Tibial nerve (tissue), 4 donors: ENCODE results near the gene BTRC. TPM values are rescaled to one million over a fixed set of nuclear protein-coding genes. Genes with fewer than 3 reads are reported as not detected.
"Not testable (repeated sequence)": the region's sequence is repeated elsewhere in the genome, so short reads cannot be mapped to it uniquely, and the experiment has no call there.

ENCODE experiments used
- DNase-seq, 2 donors: peaks; one replicate each; pipeline ENCODE4 v3.0.0-alpha.2; 2019; ENCODE audit warnings: low spot score in 2 of 2
- H3K27ac ChIP-seq, 4 donors: fragments of 200-600 bp; sonication (generic) in 3 of 4; one replicate each; pipeline ENCODE4 v1.5.1; 2017 to 2019; ENCODE audit warnings: mild to moderate bottlenecking in 1 of 4
- H3K27me3 ChIP-seq, 2 donors: fragments of 200-600 bp; sonication (generic) in 1 of 2; one replicate each; pipeline versions ENCODE4 v1.5.1 to v1.6.0; 2017 to 2019
- H3K36me3 ChIP-seq, 3 donors: fragments of 200-600 bp; sonication (generic); one replicate each; pipeline ENCODE4 v1.5.1; 2018 to 2019
- H3K4me1 ChIP-seq, 4 donors: fragments of 200-600 bp; sonication (generic) in 3 of 4; one replicate each; pipeline ENCODE4 v1.5.1; 2017 to 2019
- H3K4me3 ChIP-seq, 4 donors: fragments of 200-600 bp; sonication (generic) in 3 of 4; one replicate each; pipeline ENCODE4 v1.5.1; 2017 to 2019; ENCODE audit warnings: mild to moderate bottlenecking in 1 of 4, moderate library complexity in 1 of 4
- H3K9me3 ChIP-seq, 4 donors: fragments of 200-600 bp; sonication (generic) in 3 of 4; one replicate each; pipeline ENCODE4 v1.5.1; 2017 to 2019
- EP300 ChIP-seq, 2 donors: sonication (generic); formaldehyde crosslinking; IDR thresholded peaks; one replicate each; pipeline ENCODE4 v1.6.1; 2017; ENCODE audit warnings: antibody characterized with exemption in 2 of 2, mild to moderate bottlenecking in 1 of 2
- POLR2A ChIP-seq, 2 donors: fragments of 450-650 bp; IDR thresholded peaks; one replicate each; pipeline ENCODE4 v1.6.1; 2017; ENCODE audit warnings: antibody characterized with exemption in 2 of 2, mild to moderate bottlenecking in 2 of 2, moderate library complexity in 2 of 2
- WGBS, 2 donors: methylation state at CpG; one replicate each; pipeline ENCODE4 v1.1.5; 2018; 5-methylcytosine and 5-hydroxymethylcytosine counted together
- total RNA-seq, 4 donors: library from RNA; depleted of rRNA; stranded (reverse); fragments of >200 nt; gene quantifications; one replicate each; pipeline ENCODE4 v1.1.0, GENCODE V29; 2016
- TF ChIP-seq, protein P1 (sequence below), 5 experiments: fragments of 200-600 bp in 3 of 5; fragments of 450-650 bp in 2 of 5; sonication (generic) in 3 of 5; IDR thresholded peaks; one replicate each; pipeline ENCODE4 v1.5.1; 2016 to 2019; ENCODE audit warnings: antibody characterized with exemption in 5 of 5, mild to moderate bottlenecking in 3 of 5, moderate library complexity in 2 of 5

Gene BTRC
- total RNA-seq, 4 donors from 2014 or later, result 7.9 to 14.2 (median 8.8) TPM

DNA sequence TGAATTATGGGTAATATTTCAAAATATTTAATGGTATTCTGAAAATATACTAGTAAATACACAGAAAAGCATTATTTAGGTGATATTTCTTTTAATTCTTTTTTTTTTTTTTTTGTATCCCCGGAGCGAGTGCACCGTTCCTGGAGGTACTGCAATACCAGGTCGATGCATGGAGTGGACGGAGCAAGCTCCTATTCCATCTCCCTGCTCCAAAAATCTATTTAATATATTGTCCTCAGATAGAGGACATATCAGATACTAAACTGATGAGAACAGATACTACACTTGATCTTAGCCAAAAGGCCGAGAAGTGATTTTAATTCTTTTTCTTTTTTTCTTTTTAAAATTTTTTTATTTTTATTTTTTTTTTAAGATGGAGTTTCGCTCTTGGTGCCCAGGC lies 10.8 kb downstream of the BTRC start:
- peaks cover 0 to 25% (median 0%) of the 10 kb centered on the region in 3 donors for H3K36me3 ChIP-seq
- no peaks in the 10 kb centered on the region for H3K9me3 ChIP-seq
- no peak for DNase-seq
- H3K27ac ChIP-seq, result no peak overlapping the region
- TF ChIP-seq EP300 (IDR thresholded peaks at IDR 0.05), result no peak
- TF ChIP-seq, protein P1, sequence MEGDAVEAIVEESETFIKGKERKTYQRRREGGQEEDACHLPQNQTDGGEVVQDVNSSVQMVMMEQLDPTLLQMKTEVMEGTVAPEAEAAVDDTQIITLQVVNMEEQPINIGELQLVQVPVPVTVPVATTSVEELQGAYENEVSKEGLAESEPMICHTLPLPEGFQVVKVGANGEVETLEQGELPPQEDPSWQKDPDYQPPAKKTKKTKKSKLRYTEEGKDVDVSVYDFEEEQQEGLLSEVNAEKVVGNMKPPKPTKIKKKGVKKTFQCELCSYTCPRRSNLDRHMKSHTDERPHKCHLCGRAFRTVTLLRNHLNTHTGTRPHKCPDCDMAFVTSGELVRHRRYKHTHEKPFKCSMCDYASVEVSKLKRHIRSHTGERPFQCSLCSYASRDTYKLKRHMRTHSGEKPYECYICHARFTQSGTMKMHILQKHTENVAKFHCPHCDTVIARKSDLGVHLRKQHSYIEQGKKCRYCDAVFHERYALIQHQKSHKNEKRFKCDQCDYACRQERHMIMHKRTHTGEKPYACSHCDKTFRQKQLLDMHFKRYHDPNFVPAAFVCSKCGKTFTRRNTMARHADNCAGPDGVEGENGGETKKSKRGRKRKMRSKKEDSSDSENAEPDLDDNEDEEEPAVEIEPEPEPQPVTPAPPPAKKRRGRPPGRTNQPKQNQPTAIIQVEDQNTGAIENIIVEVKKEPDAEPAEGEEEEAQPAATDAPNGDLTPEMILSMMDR (IDR thresholded peaks at IDR 0.05), result no peak
- TF ChIP-seq POLR2A (IDR thresholded peaks at IDR 0.05), result no peak
- 75 to 85% methylated on average over 7 of the region's 7 CpGs for WGBS, 2 donors
- no peak overlapping the region for H3K4me3 ChIP-seq
- no peaks in the 10 kb centered on the region for H3K27me3 ChIP-seq
- H3K4me1 ChIP-seq, result peaks cover 0 to 10% (median 2%) of the 10 kb centered on the region in 4 donors

DNA sequence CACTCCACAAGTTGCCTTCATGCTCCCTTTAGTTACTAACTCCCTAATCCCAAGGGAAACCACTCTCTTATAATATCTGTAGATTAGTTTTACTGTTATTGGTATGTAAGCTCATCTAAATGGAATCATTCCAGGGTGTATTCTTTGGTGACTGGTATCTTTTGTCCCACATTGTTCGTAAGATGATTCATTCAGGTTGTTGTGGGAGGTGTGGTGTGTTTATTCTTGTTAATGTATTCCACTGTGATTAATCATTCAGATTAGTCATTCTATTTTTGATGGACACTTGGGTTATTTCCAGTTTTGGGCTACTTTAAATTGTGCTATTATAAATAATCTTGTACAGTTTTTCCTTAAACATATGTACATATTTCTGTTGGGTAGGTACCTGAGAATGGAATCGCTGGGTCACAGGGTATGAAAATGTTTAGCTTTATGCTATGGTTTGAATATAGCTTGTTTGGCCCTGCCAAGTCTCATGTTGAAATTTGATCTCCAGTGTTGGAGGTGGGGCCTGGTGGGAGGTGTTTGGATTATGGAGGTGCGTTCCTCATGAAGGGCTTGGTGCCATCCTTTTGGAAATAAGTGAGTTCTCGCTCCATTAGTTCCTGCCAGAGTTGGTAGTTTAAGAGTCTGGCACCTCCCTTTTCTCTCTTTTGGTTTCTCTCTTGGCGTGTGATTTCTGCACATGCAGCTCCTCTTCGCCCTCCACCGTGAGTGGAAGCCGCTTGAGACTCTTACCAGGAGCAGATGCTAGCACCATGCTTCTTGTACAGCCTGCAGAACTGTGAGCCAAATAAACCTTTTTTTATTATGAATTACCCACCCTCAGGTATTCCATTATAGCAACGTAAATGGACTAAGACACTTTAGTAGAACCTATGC lies 13.8 kb downstream of the BTRC start:
- no peaks in the 10 kb centered on the region for H3K27me3 ChIP-seq
- TF ChIP-seq, protein P1 (IDR thresholded peaks at IDR 0.05), result no peak
- TF ChIP-seq EP300 (IDR thresholded peaks at IDR 0.05), result no peak
- no peak for TF ChIP-seq POLR2A (IDR thresholded peaks at IDR 0.05)
- H3K4me1 ChIP-seq, result peaks cover 0 to 10% (median 2%) of the 10 kb centered on the region in 4 donors
- WGBS, 2 donors, result 94 to 96% methylated on average over 9 of the region's 9 CpGs
- no peaks in the 10 kb centered on the region for H3K9me3 ChIP-seq
- H3K4me3 ChIP-seq, result no peak overlapping the region
- peaks cover 0 to 18% (median 0%) of the 10 kb centered on the region in 3 donors for H3K36me3 ChIP-seq
- no peak overlapping the region for H3K27ac ChIP-seq
- no peak for DNase-seq

DNA sequence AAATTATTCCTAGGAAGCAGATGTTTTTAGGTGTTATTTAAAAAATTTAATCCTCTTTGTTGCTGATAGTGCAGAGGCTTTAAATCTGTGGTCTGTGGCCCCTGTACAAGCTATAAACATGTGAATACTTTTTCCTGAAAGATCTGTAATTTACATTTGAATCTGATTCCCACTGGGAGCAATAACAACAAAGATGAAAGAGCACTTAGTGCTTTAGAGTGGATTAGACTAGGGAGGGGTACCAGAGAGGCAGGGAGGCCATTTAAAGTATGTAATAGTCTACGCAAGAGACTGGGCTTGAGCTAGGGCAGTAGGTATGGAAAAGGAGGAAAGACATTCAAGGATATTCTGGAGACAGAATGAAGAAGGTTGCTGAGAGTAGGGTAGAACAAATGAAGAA lies 19.1 kb downstream of the BTRC start:
- Histone ChIP-seq H3K27me3 (no peaks in the 10 kb centered on the region), H3K4me3 (no peak overlapping the region), H3K4me1 (no peaks in the 10 kb centered on the region), H3K36me3 (peaks cover 0 to 17% (median 0%) of the 10 kb centered on the region in 3 donors), H3K9me3 (no peaks in the 10 kb centered on the region), H3K27ac (no peak overlapping the region)
- no peak for DNase-seq
- WGBS, 2 donors, result 96 to 98% methylated on average over 1 of the region's 1 CpG
- TF ChIP-seq EP300 (IDR thresholded peaks at IDR 0.05) (no peak), POLR2A (IDR thresholded peaks at IDR 0.05) (no peak)
- TF ChIP-seq, protein P1 (IDR thresholded peaks at IDR 0.05), result no peak

DNA sequence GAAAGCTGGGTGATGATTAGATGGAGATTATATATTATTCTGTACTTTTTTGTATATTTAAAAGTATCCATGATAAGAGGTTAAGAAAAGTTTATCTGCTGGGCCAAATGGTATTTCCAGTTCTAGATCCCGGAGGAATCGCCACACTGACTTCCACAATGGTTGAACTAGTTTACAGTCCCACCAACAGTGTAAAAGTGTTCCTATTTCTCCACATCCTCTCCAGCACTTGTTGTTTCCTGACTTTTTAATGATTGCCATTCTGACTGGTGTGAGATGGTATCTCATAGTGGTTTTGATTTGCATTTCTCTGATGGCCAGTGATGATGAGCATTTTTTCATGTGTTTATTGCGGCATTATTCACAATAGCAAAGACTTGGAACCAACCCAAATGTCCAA lies 20.0 kb downstream of the BTRC start:
- WGBS, 2 donors, result 94 to 97% methylated on average over 3 of the region's 3 CpGs
- H3K9me3 ChIP-seq, result not testable (repeated sequence)

GRCh38 chr10:101375076-101375475 lies 21.1 kb downstream of the BTRC start:
- peaks cover 0 to 10% (median 0%) of the 10 kb centered on the region in 3 donors for H3K36me3 ChIP-seq
- no peaks in the 10 kb centered on the region for H3K27me3 ChIP-seq
- H3K27ac ChIP-seq, result no peak overlapping the region
- no peak overlapping the region for H3K4me3 ChIP-seq
- TF ChIP-seq, protein P1 (IDR thresholded peaks at IDR 0.05), result no peak
- no peak for TF ChIP-seq EP300 (IDR thresholded peaks at IDR 0.05)
- TF ChIP-seq POLR2A (IDR thresholded peaks at IDR 0.05), result no peak
- H3K4me1 ChIP-seq, result no peaks in the 10 kb centered on the region
- H3K9me3 ChIP-seq, result no peaks in the 10 kb centered on the region
- 82 to 85% methylated on average over 7 of the region's 7 CpGs for WGBS, 2 donors
- DNase-seq, result no peak

More for the DNA sequence above, 20.0 kb downstream of the BTRC start:
- not testable (repeated sequence) for H3K4me1 ChIP-seq, H3K27me3 ChIP-seq, H3K27ac ChIP-seq, DNase-seq, H3K4me3 ChIP-seq
- H3K36me3 ChIP-seq, result peaks cover 0 to 12% (median 0%) of the 10 kb centered on the region in 3 donors
